GM03348 (cell line): ENCODE results near the gene KLK1.

ENCODE experiments used
- DNase-seq: peaks from one replicate; pipeline ENCODE4 v3.0.0; 2012; ENCODE audit warnings: low spot score

KLK1 gene

DNA sequence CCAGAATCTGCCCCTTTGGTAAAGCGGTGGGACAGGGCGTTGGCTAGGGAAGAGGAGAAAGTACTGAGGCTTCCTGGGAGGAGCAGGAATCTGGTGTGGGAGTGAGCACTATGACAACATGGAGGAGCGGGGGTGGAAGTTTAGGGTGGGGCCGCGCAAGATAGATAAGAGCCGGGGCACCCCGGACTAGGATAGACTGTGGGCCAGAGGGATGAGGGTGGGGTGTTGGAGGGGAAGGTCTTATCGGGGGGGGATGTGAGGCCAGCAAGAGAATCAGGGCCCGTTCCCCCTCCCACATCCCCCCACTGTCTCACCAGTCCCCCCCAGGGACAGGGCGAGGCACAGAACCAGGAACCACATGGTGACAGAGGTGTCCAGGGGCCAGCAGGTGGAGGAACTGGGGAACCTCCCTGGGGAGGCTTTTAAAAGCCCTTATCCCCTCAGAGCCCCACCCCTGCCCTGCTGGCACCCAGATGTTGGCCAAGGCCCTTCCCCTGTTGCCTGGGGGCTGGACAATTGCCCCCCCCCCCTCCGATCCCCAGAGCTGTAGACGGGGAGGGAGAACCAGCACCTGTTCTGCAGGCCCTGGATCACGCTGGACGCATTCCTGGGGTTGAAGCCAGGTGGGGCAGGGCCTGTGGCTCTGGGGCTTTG is at the start of gene KLK1:
KLK1 (minus strand) TSS at position 399 of the 654 bp plus-strand sequence; CDS start at position 360, 39 bp downstream.
- no peak for DNase-seq

DNA sequence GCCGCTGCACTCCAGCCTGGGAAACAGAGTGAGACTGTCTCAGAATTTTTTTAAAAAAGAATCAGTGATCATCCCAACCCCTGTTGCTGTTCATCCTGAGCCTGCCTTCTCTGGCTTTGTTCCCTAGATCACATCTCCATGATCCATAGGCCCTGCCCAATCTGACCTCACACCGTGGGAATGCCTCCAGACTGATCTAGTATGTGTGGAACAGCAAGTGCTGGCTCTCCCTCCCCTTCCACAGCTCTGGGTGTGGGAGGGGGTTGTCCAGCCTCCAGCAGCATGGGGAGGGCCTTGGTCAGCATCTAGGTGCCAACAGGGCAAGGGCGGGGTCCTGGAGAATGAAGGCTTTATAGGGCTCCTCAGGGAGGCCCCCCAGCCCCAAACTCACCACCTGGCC is 49.5 kb upstream of the KLK1 start, which contains the start of gene KLK2:
KLK2 (plus strand) TSS at position 384 of the 400 bp plus-strand sequence. CDS start 35 bp downstream, outside the sequence.
- DNase-seq: no peak

DNA sequence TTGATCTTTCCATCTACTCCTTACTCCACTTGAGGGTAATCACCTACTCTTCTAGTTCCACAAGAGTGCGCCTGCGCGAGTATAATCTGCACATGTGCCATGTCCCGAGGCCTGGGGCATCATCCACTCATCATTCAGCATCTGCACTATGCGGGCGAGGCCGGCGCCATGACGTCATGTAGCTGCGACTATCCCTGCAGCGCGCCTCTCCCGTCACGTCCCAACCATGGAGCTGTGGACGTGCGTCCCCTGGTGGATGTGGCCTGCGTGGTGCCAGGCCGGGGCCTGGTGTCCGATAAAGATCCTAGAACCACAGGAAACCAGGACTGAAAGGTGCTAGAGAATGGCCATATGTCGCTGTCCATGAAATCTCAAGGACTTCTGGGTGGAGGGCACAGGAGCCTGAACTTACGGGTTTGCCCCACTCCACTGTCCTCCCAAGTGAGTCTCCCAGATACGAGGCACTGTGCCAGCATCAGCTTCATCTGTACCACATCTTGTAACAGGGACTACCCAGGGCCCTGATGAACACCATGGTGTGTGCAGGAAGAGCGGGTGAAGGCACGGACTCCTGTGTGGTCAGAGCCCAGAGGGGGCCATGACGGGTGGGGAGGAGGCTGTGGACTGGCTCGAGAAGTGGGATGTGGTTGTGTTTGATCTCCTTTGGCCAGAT is 47.0 kb upstream of the KLK1 start:
- no peak for DNase-seq

DNA sequence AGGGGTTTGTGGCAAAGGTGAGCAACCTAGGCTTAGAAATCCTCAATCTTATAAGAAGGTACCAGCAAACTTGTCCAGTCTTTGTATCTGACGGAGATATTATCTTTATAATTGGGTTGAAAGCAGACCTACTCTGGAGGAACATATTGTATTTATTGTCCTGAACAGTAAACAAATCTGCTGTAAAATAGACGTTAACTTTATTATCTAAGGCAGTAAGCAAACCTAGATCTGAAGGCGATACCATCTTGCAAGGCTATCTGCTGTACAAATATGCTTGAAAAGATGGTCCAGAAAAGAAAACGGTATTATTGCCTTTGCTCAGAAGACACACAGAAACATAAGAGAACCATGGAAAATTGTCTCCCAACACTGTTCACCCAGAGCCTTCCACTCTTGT is 45.9 kb upstream of the KLK1 start:
- no peak for DNase-seq

DNA sequence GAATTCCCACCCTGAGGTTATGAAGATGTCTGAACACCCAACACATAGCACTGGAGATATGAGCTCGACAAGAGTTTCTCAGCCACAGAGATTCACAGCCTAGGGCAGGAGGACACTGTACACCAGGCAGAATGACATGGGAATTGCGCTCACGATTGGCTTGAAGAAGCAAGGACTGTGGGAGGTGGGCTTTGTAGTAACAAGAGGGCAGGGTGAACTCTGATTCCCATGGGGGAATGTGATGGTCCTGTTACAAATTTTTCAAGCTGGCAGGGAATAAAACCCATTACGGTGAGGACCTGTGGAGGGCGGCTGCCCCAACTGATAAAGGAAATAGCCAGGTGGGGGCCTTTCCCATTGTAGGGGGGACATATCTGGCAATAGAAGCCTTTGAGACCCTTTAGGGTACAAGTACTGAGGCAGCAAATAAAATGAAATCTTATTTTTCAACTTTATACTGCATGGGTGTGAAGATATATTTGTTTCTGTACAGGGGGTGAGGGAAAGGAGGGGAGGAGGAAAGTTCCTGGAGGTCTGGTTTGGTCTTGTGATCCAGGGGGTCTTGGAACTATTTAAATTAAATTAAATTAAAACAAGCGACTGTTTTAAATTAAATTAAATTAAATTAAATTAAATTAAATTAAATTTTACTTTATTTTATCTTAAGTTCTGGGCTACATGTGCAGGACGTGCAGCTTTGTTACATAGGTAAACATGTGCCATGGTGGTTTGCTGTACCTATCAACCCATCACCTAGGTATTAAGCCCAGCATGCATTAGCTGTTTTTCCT is 38.1 kb upstream of the KLK1 start:
- no peak for DNase-seq

DNA sequence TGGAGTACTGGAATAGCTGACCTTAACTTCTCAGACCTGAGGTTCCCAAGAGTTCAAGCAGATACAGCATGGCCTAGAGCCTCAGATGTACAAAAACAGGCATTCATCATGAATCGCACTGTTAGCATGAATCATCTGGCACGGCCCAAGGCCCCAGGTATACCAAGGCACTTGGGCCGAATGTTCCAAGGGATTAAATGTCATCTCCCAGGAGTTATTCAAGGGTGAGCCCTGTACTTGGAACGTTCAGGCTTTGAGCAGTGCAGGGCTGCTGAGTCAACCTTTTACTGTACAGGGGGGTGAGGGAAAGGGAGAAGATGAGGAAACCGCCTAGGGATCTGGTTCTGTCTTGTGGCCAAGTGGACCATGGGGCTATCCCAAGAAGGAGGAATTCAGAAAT is 37.4 kb upstream of the KLK1 start:
- DNase-seq: no peak

DNA sequence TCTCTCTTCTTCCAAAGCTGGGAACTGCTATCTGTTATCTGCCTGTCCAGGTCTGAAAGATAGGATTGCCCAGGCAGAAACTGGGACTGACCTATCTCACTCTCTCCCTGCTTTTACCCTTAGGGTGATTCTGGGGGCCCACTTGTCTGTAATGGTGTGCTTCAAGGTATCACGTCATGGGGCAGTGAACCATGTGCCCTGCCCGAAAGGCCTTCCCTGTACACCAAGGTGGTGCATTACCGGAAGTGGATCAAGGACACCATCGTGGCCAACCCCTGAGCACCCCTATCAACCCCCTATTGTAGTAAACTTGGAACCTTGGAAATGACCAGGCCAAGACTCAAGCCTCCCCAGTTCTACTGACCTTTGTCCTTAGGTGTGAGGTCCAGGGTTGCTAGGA is 36.3 kb upstream of the KLK1 start:
- no peak for DNase-seq

DNA sequence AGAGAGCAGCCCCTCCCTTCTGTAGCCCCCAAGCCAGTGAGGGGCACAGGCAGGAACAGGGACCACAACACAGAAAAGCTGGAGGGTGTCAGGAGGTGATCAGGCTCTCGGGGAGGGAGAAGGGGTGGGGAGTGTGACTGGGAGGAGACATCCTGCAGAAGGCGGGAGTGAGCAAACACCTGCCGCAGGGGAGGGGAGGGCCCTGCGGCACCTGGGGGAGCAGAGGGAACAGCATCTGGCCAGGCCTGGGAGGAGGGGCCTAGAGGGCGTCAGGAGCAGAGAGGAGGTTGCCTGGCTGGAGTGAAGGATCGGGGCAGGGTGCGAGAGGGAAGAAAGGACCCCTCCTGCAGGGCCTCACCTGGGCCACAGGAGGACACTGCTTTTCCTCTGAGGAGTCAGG is 35.3 kb upstream of the KLK1 start:
- DNase-seq: no peak

DNA sequence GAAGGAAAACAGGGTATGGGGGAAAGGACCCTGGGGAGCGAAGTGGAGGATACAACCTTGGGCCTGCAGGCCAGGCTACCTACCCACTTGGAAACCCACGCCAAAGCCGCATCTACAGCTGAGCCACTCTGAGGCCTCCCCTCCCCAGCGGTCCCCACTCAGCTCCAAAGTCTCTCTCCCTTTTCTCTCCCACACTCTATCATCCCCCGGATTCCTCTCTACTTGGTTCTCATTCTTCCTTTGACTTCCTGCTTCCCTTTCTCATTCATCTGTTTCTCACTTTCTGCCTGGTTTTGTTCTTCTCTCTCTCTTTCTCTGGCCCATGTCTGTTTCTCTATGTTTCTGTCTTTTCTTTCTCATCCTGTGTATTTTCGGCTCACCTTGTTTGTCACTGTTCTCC is 33.8 kb upstream of the KLK1 start:
- no peak for DNase-seq

DNA sequence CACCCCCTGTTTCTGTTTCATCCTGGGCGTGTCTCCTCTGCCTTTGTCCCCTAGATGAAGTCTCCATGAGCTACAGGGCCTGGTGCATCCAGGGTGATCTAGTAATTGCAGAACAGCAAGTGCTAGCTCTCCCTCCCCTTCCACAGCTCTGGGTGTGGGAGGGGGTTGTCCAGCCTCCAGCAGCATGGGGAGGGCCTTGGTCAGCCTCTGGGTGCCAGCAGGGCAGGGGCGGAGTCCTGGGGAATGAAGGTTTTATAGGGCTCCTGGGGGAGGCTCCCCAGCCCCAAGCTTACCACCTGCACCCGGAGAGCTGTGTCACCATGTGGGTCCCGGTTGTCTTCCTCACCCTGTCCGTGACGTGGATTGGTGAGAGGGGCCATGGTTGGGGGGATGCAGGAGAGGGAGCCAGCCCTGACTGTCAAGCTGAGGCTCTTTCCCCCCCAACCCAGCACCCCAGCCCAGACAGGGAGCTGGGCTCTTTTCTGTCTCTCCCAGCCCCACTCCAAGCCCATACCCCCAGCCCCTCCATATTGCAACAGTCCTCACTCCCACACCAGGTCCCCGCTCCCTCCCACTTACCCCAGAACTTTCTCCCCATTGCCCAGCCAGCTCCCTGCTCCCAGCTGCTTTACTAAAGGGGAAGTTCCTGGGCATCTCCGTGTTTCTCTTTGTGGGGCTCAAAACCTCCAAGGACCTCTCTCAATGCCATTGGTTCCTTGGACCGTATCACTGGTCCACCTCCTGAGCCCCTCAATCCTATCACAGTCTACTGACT is 31.2 kb upstream of the KLK1 start, which contains the start of gene KLK3:
KLK3 (plus strand) TSS at position 280 of the 775 bp plus-strand sequence; CDS start at position 321, 41 bp downstream.
- DNase-seq: no peak

DNA sequence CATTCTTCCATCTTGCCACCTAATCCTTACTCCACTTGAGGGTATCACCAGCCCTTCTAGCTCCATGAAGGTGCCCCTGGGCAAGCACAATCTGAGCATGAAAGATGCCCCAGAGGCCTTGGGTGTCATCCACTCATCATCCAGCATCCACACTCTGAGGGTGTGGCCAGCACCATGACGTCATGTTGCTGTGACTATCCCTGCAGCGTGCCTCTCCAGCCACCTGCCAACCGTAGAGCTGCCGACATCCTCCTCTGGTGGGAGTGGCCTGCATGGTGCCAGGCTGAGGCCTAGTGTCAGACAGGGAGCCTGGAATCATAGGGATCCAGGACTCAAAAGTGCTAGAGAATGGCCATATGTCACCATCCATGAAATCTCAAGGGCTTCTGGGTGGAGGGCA is 28.0 kb upstream of the KLK1 start:
- DNase-seq: no peak

DNA sequence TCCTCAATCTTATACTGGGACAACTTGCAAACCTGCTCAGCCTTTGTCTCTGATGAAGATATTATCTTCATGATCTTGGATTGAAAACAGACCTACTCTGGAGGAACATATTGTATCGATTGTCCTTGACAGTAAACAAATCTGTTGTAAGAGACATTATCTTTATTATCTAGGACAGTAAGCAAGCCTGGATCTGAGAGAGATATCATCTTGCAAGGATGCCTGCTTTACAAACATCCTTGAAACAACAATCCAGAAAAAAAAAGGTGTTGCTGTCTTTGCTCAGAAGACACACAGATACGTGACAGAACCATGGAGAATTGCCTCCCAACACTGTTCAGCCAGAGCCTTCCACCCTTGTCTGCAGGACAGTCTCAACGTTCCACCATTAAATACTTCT is 27.2 kb upstream of the KLK1 start:
- DNase-seq: no peak

DNA sequence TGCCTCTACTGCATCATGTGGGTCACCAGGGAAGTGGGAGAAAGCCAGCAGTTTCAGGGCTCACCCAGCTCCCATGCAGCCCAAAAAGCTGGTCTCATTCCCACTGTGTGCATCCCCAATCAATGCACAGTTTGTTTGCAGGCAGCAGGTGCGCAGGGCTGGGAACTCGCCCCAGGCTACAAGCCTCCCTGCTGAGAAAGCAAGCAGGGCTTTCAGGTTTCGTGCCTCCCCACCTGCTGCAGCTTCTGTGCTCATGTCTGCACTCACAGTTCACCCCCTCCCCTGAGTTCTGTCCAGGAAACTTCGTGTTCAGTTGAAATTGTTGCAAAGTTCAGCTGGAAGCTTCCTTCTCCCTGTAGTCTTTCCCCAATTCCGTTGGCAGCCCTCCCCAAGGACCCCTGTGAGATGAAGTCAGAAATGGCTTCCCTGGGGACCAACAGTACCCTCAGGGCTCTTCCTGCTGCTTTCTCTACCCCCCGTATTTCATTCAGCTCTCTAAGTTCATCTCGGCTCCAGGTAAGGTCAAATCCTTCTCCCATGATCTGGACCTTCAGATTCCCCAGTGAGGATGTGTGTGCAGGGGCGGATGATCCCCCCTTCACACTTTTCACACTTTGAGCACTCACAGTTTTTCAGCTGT is 20.8 kb upstream of the KLK1 start:
- DNase-seq: no peak

DNA sequence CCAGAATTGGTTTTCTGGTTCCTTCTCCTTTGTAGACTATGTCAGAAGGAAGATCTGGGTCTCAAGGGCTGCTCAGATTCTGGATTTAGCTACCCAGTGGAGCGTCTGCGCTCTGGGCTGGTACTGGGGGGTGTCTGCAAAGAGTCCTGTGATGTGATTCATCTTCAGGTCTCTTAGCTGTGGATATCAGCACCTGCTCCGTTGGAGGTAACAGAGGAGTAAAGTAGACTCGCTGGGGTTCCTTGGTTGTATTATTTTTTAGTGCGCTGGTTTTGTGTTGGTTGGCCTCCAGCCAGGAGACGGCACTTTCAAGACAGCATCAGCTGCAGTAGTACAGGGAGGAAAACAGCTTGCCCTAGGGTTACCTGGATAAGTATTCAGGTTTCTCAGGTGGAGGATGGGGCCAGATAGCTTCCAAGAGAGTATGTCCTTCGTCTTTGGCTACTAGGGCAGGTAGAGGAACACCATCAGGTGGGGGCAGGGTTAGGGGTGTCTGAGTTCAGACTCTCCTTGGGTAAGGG is 20.2 kb upstream of the KLK1 start:
- DNase-seq: no peak

DNA sequence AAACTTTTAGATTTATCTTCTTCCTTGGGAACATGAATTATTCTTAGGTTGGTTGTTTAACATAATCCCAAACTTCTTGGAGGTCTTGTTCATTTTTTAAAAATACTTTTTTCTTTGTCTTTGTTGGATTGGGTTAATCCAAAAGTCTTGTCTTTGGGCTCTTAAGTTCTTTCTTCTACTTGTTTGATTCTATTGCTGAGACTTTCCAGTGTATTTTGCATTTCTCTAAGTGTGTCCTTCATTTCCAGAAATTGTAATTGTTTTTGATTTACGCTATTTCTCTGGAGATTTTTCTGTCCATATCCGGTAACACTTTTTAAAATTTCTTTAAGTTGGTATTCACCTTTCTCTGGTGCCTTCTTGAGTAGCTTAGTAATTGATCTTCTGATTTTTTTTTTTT is 19.6 kb upstream of the KLK1 start:
- DNase-seq: no peak

DNA sequence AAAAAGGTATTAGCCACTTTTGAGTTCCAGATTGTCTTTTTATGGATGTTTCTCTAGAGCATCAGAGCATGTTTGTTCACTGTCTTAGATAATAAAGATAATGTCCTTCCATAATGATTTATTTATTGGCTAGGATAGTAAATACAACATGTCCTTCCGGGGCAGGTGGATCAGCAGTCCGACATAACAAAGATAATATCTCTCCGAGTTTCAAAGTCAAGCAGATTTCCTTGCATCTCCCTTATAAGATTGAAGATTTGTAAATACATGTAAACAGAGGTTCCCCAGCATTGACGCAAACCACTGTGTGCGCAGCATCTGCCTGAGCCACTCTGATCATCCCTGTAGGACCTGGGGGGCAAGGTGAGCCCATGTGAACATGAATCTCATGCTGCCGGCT is 18.5 kb upstream of the KLK1 start:
- DNase-seq: no peak

DNA sequence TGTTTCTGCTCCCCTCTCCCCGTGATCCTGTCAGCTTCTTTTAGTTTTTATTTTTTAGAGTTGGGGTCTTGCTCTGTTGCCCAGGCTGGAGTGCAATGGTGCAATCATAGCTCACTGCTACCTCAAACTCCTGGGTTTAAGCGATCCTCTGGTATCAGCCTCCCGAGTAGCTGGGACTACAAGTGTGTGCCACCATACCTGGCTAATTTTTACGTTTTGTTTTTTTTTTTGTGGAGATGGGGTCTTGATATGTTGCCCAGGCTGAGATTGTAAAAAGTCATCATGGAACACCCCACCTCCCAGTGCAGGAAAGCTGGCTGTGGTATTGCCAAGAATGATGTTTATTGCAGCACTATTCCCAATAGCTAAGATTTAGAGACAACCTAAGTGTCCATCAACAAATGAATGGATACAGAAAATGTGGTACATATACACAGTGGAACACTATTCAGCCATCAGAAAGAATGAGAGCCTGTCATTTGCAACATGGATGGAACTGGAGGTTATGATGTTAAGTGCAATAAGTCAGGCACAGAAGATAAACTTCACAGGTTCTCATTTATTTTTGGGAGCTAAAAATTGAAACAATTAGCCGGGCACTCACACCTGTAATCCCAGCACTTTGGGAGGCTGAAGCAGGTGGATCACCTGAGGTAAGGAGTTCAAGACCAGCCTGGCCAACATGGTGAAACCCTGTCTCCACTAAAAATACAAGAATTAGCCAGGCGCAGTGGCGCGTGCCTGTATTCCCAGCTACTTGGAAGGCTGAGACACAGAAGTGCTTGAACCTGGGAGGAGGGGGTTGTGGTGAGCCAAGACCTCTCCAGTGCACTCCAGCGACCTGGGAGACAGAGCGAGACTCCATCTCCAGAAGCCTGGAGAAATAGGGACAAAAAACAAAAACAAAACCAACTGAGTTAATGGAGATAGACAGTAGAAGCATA is 16.4 kb upstream of the KLK1 start:
- DNase-seq: no peak

DNA sequence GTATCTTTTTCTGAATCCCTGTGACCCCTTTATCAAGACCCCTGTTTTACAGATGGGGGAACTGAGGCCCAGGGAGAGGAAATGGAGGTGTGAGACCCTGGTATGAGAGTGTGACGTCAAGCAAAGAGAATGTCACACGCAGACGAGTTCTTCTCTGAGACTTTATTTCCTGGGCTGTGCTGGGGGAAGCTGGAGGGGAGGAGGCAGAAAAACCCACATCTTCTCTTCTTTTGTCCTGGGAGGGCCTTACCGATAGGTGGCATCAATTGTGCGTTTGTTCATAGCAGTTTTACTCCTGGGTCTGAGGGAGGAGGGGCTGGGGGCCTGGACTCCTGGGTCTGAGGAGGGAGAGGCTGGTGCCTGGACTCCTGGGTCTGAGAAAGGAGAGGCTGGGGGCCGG is 14.7 kb upstream of the KLK1 start:
- no peak for DNase-seq

DNA sequence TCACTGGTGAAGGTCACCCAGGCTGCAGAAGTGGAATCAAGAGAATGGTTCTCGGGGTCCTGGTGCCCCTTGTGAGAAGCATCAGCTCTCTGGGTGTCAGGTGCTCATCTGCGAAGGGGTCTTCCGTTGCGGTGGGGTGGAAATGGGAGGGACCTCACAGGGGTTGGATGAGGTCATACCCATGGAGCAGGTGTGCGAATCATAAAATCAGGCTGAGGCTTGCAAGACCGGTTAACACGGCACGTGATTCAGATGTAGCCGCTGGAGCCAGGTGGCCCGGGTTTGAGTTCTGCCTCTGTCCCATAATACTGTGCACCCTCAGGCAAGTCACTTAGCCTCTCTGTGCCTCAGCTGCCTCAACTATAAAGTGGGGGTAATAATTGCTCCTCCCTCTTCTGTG is 13.7 kb upstream of the KLK1 start:
- DNase-seq: no peak

DNA sequence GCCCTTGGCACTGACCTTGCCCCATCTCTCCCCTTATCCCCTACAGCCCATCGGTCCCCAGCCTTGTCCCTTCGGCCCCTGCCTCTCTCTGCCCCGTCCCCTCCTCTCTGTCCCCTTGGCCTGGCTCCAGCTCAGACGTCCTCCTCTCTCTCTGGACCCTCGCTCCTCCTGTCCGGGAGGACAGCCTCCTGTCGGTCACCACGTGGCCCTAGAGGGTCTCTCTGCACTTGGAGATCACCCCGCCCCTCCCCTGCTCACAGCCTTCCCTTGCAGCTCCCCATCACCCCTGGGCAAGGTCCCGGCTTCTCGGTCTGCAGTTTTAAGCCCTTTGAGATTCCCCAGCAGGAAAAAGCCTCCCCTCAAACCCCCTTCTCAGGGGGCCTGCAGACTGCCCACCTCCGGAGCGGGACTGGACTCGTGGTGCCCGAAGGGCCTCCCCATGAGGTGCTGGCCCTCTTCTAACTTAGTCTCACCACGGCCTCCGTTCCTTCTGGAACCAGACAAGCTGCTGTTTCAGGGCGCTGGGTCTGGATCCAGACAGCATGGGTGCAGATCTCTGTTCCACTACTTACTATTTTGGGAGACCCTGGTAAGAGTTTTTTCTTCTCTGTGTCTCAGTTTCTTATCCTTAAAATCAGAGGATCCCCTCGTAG is 13.1 kb upstream of the KLK1 start:
- no peak for DNase-seq
